CD14-positive monocyte (primary cell): ENCODE measurements around the gene ASCC1. TPM values are rescaled to one million over a fixed set of nuclear protein-coding genes. Genes with fewer than 3 reads are reported as not detected.

Experiments
- DNase-seq, 3 donors: peaks; one replicate each; pipeline ENCODE4 v3.0.0-alpha.2; 2011 to 2022
- H2AFZ ChIP-seq: 2 replicates; pipeline ENCODE4 v1.6.0; 2012; ENCODE audit warnings: mild to moderate bottlenecking, low read depth, low read length, inconsistent platforms; ENCODE audit not compliant: insufficient read depth, poor library complexity, severe bottlenecking
- H3K27ac ChIP-seq, 2 donors: 1 replicate in 1 of 2; 2 replicates in 1 of 2; pipeline ENCODE4 v1.5.1; 2012 to 2013; ENCODE audit warnings: low read length in 2 of 2, control low read depth in 1 of 2, inconsistent platforms in 1 of 2, low read depth in 1 of 2, mild to moderate bottlenecking in 1 of 2
- H3K27me3 ChIP-seq, 2 donors: one replicate each; pipeline versions ENCODE4 v1.6.0 to v1.6.1; 2011 to 2013; ENCODE audit warnings: low read length in 2 of 2; ENCODE audit not compliant: control insufficient read depth in 2 of 2, insufficient read depth in 2 of 2
- H3K36me3 ChIP-seq, 2 donors: replicated peaks in 1 of 2; 1 replicate in 1 of 2; 2 replicates in 1 of 2; pipeline versions ENCODE4 v1.5.1 to v1.6.1; 2012 to 2013; ENCODE audit warnings: low read length in 2 of 2, control low read depth in 1 of 2, inconsistent platforms in 1 of 2, mild to moderate bottlenecking in 1 of 2; ENCODE audit not compliant: insufficient read depth in 2 of 2, control insufficient read depth in 1 of 2
- H3K4me1 ChIP-seq, 2 donors: 1 replicate in 1 of 2; 2 replicates in 1 of 2; pipeline versions ENCODE4 v1.5.1 to v1.6.1; 2012 to 2013; ENCODE audit warnings: low read length in 2 of 2, control low read depth in 1 of 2, inconsistent platforms in 1 of 2, mild to moderate bottlenecking in 1 of 2, moderate library complexity in 1 of 2; ENCODE audit not compliant: insufficient read depth in 2 of 2, control insufficient read depth in 1 of 2
- H3K4me2 ChIP-seq: replicated peaks from 2 replicates; pipeline ENCODE3; 2012; ENCODE audit warnings: low read length, moderate library complexity, mild to moderate bottlenecking; ENCODE audit not compliant: poor library complexity, severe bottlenecking; ENCODE audit errors: extremely low read depth
- H3K4me3 ChIP-seq, 3 experiments: fragments of 200-600 bp in 1 of 3; sonication (generic) in 1 of 3; replicated peaks in 1 of 3; 1 replicate in 2 of 3; 2 replicates in 1 of 3; pipeline ENCODE4 v1.5.1; 2011 to 2013; ENCODE audit warnings: low read length in 3 of 3, mild to moderate bottlenecking in 3 of 3, control low read depth in 2 of 3, low read depth in 2 of 3, inconsistent platforms in 1 of 3, moderate library complexity in 1 of 3
- H3K79me2 ChIP-seq: 2 replicates; pipeline ENCODE4 v1.6.0; 2012; ENCODE audit warnings: mild to moderate bottlenecking, control low read depth, inconsistent platforms, low read length, moderate library complexity; ENCODE audit not compliant: insufficient read depth
- H3K9ac ChIP-seq: 2 replicates; pipeline ENCODE4 v1.6.0; 2017; ENCODE audit warnings: low read length, mild to moderate bottlenecking; ENCODE audit not compliant: insufficient read depth, poor library complexity, severe bottlenecking
- H3K9me3 ChIP-seq, 2 donors: replicated peaks in 1 of 2; 1 replicate in 1 of 2; 2 replicates in 1 of 2; pipeline versions ENCODE4 v1.5.1 to v1.6.1; 2012 to 2013; ENCODE audit warnings: low read length in 2 of 2, control low read depth in 1 of 2; ENCODE audit not compliant: control insufficient read depth in 1 of 2, insufficient read depth in 1 of 2
- H4K20me1 ChIP-seq: 2 replicates; pipeline ENCODE4 v1.6.0; 2012; ENCODE audit warnings: mild to moderate bottlenecking, low read length, control low read depth, moderate library complexity; ENCODE audit not compliant: insufficient read depth
- H3K27ac Mint-ChIP-seq, 7 donors: one replicate each; pipeline ENCODE4 v1.8.0; 2020; ENCODE audit warnings: mild to moderate bottlenecking in 7 of 7, mixed read lengths in 7 of 7, moderate library complexity in 6 of 7, inconsistent platforms in 2 of 7
- H3K27me3 Mint-ChIP-seq, 3 donors: one replicate each; pipeline ENCODE4 v1.8.0; 2021 to 2022; ENCODE audit warnings: low read depth in 3 of 3, mild to moderate bottlenecking in 3 of 3, mixed read lengths in 3 of 3, moderate library complexity in 3 of 3, inconsistent platforms in 1 of 3
- H3K36me3 Mint-ChIP-seq, 2 donors: one replicate each; pipeline ENCODE4 v1.8.0; 2020; ENCODE audit warnings: mixed read lengths in 2 of 2, inconsistent platforms in 1 of 2, mild to moderate bottlenecking in 1 of 2
- H3K4me1 Mint-ChIP-seq: one replicate; pipeline ENCODE4 v1.8.0; 2020; ENCODE audit warnings: mild to moderate bottlenecking, mixed read lengths
- H3K4me3 Mint-ChIP-seq, 2 donors: one replicate each; pipeline ENCODE4 v1.8.0; 2020; ENCODE audit warnings: mild to moderate bottlenecking in 2 of 2, mixed read lengths in 2 of 2, moderate library complexity in 1 of 2
- H3K9me3 Mint-ChIP-seq, 7 donors: one replicate each; pipeline ENCODE4 v1.8.0; 2020 to 2022; ENCODE audit warnings: mixed read lengths in 7 of 7, mild to moderate bottlenecking in 6 of 7, moderate library complexity in 6 of 7, inconsistent platforms in 2 of 7
- CTCF ChIP-seq: fragments of 200-600 bp; IDR thresholded peaks from one replicate; pipeline ENCODE4 v1.8.0; 2022; ENCODE audit warnings: antibody characterized with exemption, mild to moderate bottlenecking
- WGBS: methylation state at CpG from one replicate; pipeline ENCODE4 v1.1.5; 2013; ENCODE audit warnings: missing lambda C conversion rate; ENCODE audit not compliant: insufficient coverage; 5-methylcytosine and 5-hydroxymethylcytosine counted together
- intact Hi-C, 2 donors: fragments of 100-400 bp; cut with micrococcal nuclease; formaldehyde crosslinking; loops; one replicate each; pipeline versions ENCODE4 v1.15.0 to v1.15.1; 2023
- polyA plus RNA-seq, 3 donors: library from polyadenylated mRNA; depleted of rRNA in 1 of 3; unstranded in 2 of 3; stranded (reverse) in 1 of 3; fragments of 300-500 nt in 2 of 3; fragments of >200 nt in 1 of 3; fragmentation: Illumina TruSeq in 2 of 3; gene quantifications; 1 replicate in 2 of 3; 2 replicates in 1 of 3; pipeline ENCODE4 v1.2.3, GENCODE V29; 2012 to 2021

The ASCC1 gene
- polyA plus RNA-seq, 3 donors = 8.2 to 20.9 (median 17.9) TPM

DNA sequence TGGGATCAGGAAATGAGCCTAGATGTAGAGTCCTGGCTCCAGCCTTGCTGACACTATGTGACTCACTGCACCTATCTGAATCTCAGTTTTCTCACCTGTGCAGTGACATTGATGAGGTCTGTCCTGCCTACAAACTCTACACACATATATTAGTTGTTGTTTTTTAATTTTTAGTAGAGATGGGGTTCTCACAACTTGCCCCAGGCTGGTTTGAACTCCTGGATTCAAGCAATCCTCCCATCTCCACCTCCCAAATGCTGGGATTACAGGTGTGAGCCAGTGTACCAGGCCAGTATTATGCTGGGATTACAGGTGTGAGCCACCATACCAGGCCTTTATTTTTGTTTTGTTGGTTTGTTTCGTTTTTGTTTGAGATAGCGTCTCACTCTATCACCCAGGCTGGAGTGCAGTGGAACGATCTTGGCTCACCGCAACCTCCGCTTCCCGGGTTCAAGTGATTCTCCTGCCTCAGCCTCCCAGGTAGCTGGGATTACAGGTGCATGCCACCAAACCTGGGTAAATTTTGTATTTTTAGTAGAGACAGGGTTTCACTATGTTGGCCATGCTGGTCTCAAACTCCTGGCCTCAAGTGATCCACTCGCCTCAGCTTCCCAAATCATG, 45.8 kb upstream of the ASCC1 start:
- no peaks in the 10 kb centered on the region for H3K27me3 ChIP-seq
- DNase-seq = no peak
- no peak overlapping the region for H3K9ac ChIP-seq
- no peak for TF ChIP-seq CTCF
- no peaks in the 10 kb centered on the region for H3K36me3 ChIP-seq
- no peaks in the 10 kb centered on the region for H4K20me1 ChIP-seq
- no peak overlapping the region for H3K27ac ChIP-seq
- Mint-ChIP-seq H3K4me3 (peak overlapping the region; percentile 85 to 91), H3K27ac (peak overlapping the region in 3 of 7 donors; percentile 13 to 95 (median 19)), H3K4me1 (peaks cover 35% of the 10 kb centered on the region), H3K36me3 (peaks cover 0 to 2% of the 10 kb centered on the region in 2 donors), H3K9me3 (no peaks in the 10 kb centered on the region), H3K27me3 (peaks cover 0 to 2% (median 1%) of the 10 kb centered on the region in 3 donors)
- peak overlapping the region in 1 of 3 experiments; percentile 79 for H3K4me3 ChIP-seq
- peak overlapping the region; percentile 79 for H3K4me2 ChIP-seq
- WGBS = no CpG with 5 or more reads among the region's 7 CpGs
- H2AFZ ChIP-seq = no peak overlapping the region
- no peaks in the 10 kb centered on the region for H3K79me2 ChIP-seq
- H3K4me1 ChIP-seq = peaks cover 33 to 35% of the 10 kb centered on the region in 2 donors
- intact Hi-C loops = loop anchor here in 1 of 2 donors (5.0 kb wide), 1 partner anchor 35 kb away; no protein-coding TSS in a partner anchor
- H3K9me3 ChIP-seq = no peaks in the 10 kb centered on the region

GRCh38 chr10:72260976-72261783, 45.1 kb upstream of the ASCC1 start:
- Histone ChIP-seq H2AFZ (peak overlapping the region; percentile 73), H3K27ac (peak overlapping the region; percentile 59 to 86), H4K20me1 (no peaks in the 10 kb centered on the region), H3K27me3 (no peaks in the 10 kb centered on the region), H3K9ac (peak overlapping the region; percentile 73), H3K4me3 (peak overlapping the region; percentile 63 to 79 (median 64)), H3K36me3 (no peaks in the 10 kb centered on the region), H3K4me1 (peaks cover 40 to 42% of the 10 kb centered on the region in 2 donors), H3K9me3 (no peaks in the 10 kb centered on the region), H3K79me2 (no peaks in the 10 kb centered on the region), H3K4me2 (peak overlapping the region; percentile 79)
- H3K4me3 Mint-ChIP-seq = peak overlapping the region; percentile 85 to 91
- peaks cover 39% of the 10 kb centered on the region for H3K4me1 Mint-ChIP-seq
- WGBS = 0% methylated on average over 7 of the region's 30 CpGs
- peaks cover 0 to 2% (median 1%) of the 10 kb centered on the region in 3 donors for H3K27me3 Mint-ChIP-seq
- intact Hi-C loops = loop anchor here in 1 of 2 donors (5.0 kb wide), 1 partner anchor 36 kb away; no protein-coding TSS in a partner anchor
- DNase-seq = peak in 2 of 3 donors; percentile 26 to 84
- no peaks in the 10 kb centered on the region for H3K9me3 Mint-ChIP-seq
- no peak for TF ChIP-seq CTCF
- H3K27ac Mint-ChIP-seq = peak overlapping the region; percentile 74 to 95 (median 91)
- H3K36me3 Mint-ChIP-seq = peaks cover 0 to 2% of the 10 kb centered on the region in 2 donors
